Ishikawa (cell line): ENCODE data around the gene TTL.

Source experiments
- CEBPB ChIP-seq: IDR thresholded peaks from 2 replicates; pipeline ENCODE4 v1.6.1; 2012
- CREB1 ChIP-seq: IDR thresholded peaks from 2 replicates; pipeline ENCODE4 v1.6.1; 2012; ENCODE audit warnings: low read depth
- EGR1 ChIP-seq: IDR thresholded peaks from 2 replicates; pipeline ENCODE4 v1.6.1; 2012
- EP300 ChIP-seq: IDR thresholded peaks from 2 replicates; pipeline ENCODE4 v1.6.1; 2012; ENCODE audit warnings: borderline replicate concordance
- FOXM1 ChIP-seq: IDR thresholded peaks from 2 replicates; pipeline ENCODE4 v1.6.1; 2012; ENCODE audit warnings: low read depth, borderline replicate concordance
- NFIC ChIP-seq: IDR thresholded peaks from 2 replicates; pipeline ENCODE4 v1.6.1; 2012
- RAD21 ChIP-seq: IDR thresholded peaks from 2 replicates; pipeline ENCODE4 v1.6.1; 2012; ENCODE audit warnings: low read depth
- TAF1 ChIP-seq: IDR thresholded peaks from 2 replicates; pipeline ENCODE4 v1.6.1; 2012; ENCODE audit warnings: low read depth, mild to moderate bottlenecking
- TCF12 ChIP-seq: IDR thresholded peaks from 2 replicates; pipeline ENCODE4 v1.6.1; 2012; ENCODE audit warnings: low read depth
- TEAD4 ChIP-seq: IDR thresholded peaks from 2 replicates; pipeline ENCODE4 v1.6.1; 2012
- YY1 ChIP-seq: IDR thresholded peaks from 2 replicates; pipeline ENCODE4 v1.6.1; 2012; ENCODE audit warnings: low read depth
- ZBTB7A ChIP-seq: IDR thresholded peaks from 2 replicates; pipeline ENCODE4 v1.6.1; 2012; ENCODE audit warnings: low read depth
- TF ChIP-seq, protein P1 (sequence below): IDR thresholded peaks from 2 replicates; pipeline ENCODE4 v1.6.1; 2012
- TF ChIP-seq, protein P2 (sequence below): IDR thresholded peaks from 2 replicates; pipeline ENCODE4 v1.6.1; 2012; ENCODE audit warnings: low read depth, mild to moderate bottlenecking
- TF ChIP-seq, protein P3 (sequence below): IDR thresholded peaks from 2 replicates; pipeline ENCODE4 v1.6.1; 2012

The TTL gene

DNA sequence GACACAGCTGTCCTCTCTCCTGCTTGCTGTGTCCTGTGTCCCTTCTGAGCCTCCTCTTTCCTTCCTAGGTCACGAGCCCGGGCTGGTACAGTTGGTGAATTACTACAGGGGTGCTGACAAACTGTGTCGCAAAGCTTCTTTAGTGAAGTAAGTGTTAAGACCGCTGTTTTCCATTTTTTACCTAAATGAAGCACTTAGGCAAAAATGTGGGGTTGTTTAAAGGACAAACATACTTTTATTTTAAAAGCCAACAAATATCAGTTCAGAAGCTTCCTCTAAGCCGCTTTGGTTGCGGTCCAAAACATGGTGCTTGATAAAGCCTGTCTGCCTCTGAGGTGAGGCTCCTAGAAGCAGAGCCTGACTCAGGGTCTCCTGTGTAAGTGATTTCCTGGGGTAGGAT lies 3.9 kb downstream of the TTL start:
- TF ChIP-seq EP300 (no peak), RAD21 (no peak), TCF12 (no peak), NFIC (no peak), TEAD4 (no peak), CREB1 (no peak), TAF1 (no peak)
- TF ChIP-seq, protein P1, sequence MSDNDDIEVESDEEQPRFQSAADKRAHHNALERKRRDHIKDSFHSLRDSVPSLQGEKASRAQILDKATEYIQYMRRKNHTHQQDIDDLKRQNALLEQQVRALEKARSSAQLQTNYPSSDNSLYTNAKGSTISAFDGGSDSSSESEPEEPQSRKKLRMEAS: no peak
- TF ChIP-seq, protein P2, sequence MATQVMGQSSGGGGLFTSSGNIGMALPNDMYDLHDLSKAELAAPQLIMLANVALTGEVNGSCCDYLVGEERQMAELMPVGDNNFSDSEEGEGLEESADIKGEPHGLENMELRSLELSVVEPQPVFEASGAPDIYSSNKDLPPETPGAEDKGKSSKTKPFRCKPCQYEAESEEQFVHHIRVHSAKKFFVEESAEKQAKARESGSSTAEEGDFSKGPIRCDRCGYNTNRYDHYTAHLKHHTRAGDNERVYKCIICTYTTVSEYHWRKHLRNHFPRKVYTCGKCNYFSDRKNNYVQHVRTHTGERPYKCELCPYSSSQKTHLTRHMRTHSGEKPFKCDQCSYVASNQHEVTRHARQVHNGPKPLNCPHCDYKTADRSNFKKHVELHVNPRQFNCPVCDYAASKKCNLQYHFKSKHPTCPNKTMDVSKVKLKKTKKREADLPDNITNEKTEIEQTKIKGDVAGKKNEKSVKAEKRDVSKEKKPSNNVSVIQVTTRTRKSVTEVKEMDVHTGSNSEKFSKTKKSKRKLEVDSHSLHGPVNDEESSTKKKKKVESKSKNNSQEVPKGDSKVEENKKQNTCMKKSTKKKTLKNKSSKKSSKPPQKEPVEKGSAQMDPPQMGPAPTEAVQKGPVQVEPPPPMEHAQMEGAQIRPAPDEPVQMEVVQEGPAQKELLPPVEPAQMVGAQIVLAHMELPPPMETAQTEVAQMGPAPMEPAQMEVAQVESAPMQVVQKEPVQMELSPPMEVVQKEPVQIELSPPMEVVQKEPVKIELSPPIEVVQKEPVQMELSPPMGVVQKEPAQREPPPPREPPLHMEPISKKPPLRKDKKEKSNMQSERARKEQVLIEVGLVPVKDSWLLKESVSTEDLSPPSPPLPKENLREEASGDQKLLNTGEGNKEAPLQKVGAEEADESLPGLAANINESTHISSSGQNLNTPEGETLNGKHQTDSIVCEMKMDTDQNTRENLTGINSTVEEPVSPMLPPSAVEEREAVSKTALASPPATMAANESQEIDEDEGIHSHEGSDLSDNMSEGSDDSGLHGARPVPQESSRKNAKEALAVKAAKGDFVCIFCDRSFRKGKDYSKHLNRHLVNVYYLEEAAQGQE: no peak

DNA sequence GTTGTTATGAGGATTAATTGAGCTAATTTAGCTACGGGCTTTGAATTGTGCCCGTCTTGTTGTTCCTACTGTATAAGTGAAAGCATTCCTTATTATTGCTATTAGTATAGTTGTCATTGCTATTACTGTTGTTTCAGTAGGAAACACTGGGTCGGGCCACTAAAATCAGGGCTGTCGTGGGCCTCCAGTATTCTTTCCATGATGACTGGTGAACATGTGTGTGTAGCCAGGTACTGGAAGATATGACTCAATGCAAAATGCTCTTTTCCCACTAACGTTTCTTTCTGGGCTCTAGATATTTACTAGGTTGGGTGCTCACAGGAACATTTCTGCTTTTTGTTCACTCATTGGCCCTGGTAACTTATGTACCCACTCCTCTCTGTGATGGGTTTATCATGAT lies 4.9 kb downstream of the TTL start:
- TF ChIP-seq CEBPB (no peak), RAD21 (no peak), EGR1 (no peak), NFIC (no peak), FOXM1 (no peak), YY1 (no peak), TAF1 (no peak), CREB1 (no peak), TEAD4 (no peak), ZBTB7A (no peak)
- TF ChIP-seq, protein P2: no peak
- TF ChIP-seq, protein P3, sequence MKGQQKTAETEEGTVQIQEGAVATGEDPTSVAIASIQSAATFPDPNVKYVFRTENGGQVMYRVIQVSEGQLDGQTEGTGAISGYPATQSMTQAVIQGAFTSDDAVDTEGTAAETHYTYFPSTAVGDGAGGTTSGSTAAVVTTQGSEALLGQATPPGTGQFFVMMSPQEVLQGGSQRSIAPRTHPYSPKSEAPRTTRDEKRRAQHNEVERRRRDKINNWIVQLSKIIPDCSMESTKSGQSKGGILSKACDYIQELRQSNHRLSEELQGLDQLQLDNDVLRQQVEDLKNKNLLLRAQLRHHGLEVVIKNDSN: no peak

- TF ChIP-seq NFIC (no peak), CREB1 (no peak), ZBTB7A (no peak), CEBPB (no peak), TEAD4 (no peak), EGR1 (no peak), RAD21 (no peak), EP300 (no peak), YY1 (no peak), TAF1 (no peak), TCF12 (no peak), FOXM1 (no peak)
- TF ChIP-seq, protein P2: no peak
- TF ChIP-seq, protein P1: no peak
- TF ChIP-seq, protein P3: no peak
Observed at GRCh38 chr2:112487444-112487961, 5.5 kb downstream of the TTL start.

- TF ChIP-seq FOXM1 (no peak), NFIC (no peak), RAD21 (no peak), CEBPB (no peak), ZBTB7A (no peak), CREB1 (no peak), YY1 (no peak), TCF12 (no peak), EP300 (no peak), TAF1 (no peak), TEAD4 (no peak), EGR1 (no peak)
- TF ChIP-seq, protein P1: no peak
- TF ChIP-seq, protein P3: no peak
- TF ChIP-seq, protein P2: no peak
Observed at GRCh38 chr2:112488201-112488600, 6.2 kb downstream of the TTL start.
